ENCODE results near the gene PREX1. TPM values are rescaled to one million over a fixed set of nuclear protein-coding genes. Genes with fewer than 3 reads are reported as not detected.

The PREX1 gene
- total and polyA plus RNA-seq, 8 donors, result 5.2 to 25.2 (median 16.6) TPM

DNA sequence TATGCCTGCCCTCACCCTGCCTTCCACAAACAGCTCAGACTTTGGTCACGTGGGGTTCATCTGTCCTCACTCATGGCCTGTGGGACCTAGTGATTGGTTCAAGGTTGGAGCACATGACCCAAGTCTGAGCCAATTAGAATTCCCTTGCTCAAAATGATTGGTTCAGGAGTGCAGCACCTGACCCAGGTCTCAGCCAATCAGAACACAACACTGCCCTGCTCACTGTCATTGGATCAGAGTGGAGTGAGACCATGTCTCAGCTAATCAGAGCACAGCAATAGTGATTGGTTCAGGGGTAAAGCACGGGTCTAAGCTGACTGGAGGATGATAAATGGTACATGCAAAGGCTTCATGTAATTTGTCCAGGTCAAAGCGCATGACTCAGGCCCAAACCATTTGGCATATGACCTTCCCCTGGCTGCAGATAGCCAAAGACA lies 102.2 kb downstream of the PREX1 start:
- Histone ChIP-seq H3K4me3 (no peak overlapping the region), H3K27me3 (no peaks in the 10 kb centered on the region), H3K4me1 (peaks cover 36 to 65% (median 42%) of the 10 kb centered on the region in 4 donors), H3K36me3 (peaks cover 0 to 13% (median 5%) of the 10 kb centered on the region in 4 donors), H3K9me3 (no peaks in the 10 kb centered on the region), H3K27ac (peak overlapping the region in 2 of 5 donors; percentile 82)
- WGBS, 5 donors, result 61 to 84% (median 77%) methylated on average over 3 of the region's 3 CpGs
- intact Hi-C loops (cut with DNase I; ENCODE audit: low total_unique reads), result no loop called here
- TF ChIP-seq POLR2A (IDR thresholded peaks at IDR 0.05), result no peak
- TF ChIP-seq, protein P1, sequence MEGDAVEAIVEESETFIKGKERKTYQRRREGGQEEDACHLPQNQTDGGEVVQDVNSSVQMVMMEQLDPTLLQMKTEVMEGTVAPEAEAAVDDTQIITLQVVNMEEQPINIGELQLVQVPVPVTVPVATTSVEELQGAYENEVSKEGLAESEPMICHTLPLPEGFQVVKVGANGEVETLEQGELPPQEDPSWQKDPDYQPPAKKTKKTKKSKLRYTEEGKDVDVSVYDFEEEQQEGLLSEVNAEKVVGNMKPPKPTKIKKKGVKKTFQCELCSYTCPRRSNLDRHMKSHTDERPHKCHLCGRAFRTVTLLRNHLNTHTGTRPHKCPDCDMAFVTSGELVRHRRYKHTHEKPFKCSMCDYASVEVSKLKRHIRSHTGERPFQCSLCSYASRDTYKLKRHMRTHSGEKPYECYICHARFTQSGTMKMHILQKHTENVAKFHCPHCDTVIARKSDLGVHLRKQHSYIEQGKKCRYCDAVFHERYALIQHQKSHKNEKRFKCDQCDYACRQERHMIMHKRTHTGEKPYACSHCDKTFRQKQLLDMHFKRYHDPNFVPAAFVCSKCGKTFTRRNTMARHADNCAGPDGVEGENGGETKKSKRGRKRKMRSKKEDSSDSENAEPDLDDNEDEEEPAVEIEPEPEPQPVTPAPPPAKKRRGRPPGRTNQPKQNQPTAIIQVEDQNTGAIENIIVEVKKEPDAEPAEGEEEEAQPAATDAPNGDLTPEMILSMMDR (IDR thresholded peaks at IDR 0.05), result no peak
- no peak for TF ChIP-seq EP300 (IDR thresholded peaks at IDR 0.05)
- TF ChIP-seq POLR2AphosphoS5 (IDR thresholded peaks at IDR 0.05), result no peak
- DNase-seq, result no peak

DNA sequence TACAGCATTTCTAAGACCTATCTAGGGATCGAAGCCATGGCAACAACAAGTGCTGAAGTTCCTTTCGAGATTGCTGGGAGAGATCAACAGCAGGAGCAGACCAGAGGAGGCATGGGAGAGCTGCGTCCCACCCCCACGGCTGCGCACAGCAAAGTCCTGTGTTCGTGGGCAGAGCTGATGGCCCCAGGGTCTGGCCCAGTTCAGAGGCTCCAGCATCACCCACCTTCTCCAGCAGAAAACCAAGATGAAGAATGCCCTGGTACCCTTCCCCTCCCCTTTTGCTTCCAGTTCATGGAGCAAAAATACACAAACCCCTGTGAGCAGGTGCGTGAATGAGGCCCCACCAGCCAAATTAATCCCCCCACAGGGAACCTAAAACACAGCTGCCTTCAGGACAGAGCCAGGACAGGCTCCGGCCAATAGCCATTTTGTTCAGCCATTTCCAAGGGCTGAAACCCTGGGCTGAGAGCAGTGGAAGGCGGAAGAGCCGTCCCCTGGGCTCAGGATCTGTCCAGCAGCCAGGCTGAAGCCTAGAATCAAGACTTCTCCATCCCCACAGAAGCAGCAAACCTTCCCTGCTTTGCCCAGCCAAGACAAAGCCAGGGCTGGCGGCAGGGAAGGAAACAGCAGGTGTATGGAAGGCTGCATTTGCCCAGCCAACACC lies 102.8 kb downstream of the PREX1 start:
- Histone ChIP-seq H3K27me3 (no peaks in the 10 kb centered on the region), H3K9me3 (no peaks in the 10 kb centered on the region), H3K36me3 (peaks cover 0 to 13% (median 5%) of the 10 kb centered on the region in 4 donors), H3K4me3 (no peak overlapping the region), H3K27ac (peak overlapping the region in 3 of 5 donors; percentile 82 to 90 (median 82)), H3K4me1 (peaks cover 36 to 70% (median 43%) of the 10 kb centered on the region in 4 donors)
- WGBS, 5 donors, result 83 to 92% (median 86%) methylated on average over 11 of the region's 11 CpGs
- TF ChIP-seq POLR2A (IDR thresholded peaks at IDR 0.05), result no peak
- no peak for TF ChIP-seq POLR2AphosphoS5 (IDR thresholded peaks at IDR 0.05)
- TF ChIP-seq EP300 (IDR thresholded peaks at IDR 0.05), result no peak
- TF ChIP-seq, protein P1 (IDR thresholded peaks at IDR 0.05), result no peak
- intact Hi-C loops (cut with DNase I; ENCODE audit: low total_unique reads), result no loop called here
- no peak for DNase-seq

DNA sequence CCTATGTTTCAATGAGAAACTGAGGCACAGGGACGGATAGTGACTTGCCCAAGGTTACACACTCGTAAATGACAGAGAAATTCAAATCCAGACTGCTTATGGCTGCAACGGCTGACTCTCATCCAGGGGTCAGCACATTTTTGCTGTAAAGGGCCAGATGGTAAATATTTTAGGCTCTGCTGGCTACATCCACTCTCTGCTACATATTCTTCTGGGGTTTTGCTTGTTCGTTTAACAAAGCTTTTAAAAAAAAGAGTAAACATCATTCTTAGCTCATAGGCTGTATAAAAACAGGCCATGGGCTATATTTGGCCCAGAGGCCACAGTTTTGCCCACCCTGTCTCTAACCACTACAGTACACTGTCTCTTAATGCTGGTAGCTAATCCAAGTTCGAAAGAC lies 103.4 kb downstream of the PREX1 start:
- Histone ChIP-seq H3K36me3 (peaks cover 0 to 13% (median 5%) of the 10 kb centered on the region in 4 donors), H3K27ac (peak overlapping the region; percentile 72 to 90 (median 82)), H3K4me1 (peaks cover 36 to 71% (median 43%) of the 10 kb centered on the region in 4 donors), H3K9me3 (peaks cover 0 to 6% (median 0%) of the 10 kb centered on the region in 4 donors), H3K4me3 (no peak overlapping the region), H3K27me3 (no peaks in the 10 kb centered on the region)
- no peak for DNase-seq
- WGBS, 5 donors, result 67 to 76% (median 72%) methylated on average over 5 of the region's 5 CpGs
- TF ChIP-seq POLR2AphosphoS5 (IDR thresholded peaks at IDR 0.05), result no peak
- TF ChIP-seq POLR2A (IDR thresholded peaks at IDR 0.05), result no peak
- no peak for TF ChIP-seq EP300 (IDR thresholded peaks at IDR 0.05)
- TF ChIP-seq, protein P1 (IDR thresholded peaks at IDR 0.05), result no peak
- intact Hi-C loops (cut with DNase I; ENCODE audit: low total_unique reads), result no loop called here

DNA sequence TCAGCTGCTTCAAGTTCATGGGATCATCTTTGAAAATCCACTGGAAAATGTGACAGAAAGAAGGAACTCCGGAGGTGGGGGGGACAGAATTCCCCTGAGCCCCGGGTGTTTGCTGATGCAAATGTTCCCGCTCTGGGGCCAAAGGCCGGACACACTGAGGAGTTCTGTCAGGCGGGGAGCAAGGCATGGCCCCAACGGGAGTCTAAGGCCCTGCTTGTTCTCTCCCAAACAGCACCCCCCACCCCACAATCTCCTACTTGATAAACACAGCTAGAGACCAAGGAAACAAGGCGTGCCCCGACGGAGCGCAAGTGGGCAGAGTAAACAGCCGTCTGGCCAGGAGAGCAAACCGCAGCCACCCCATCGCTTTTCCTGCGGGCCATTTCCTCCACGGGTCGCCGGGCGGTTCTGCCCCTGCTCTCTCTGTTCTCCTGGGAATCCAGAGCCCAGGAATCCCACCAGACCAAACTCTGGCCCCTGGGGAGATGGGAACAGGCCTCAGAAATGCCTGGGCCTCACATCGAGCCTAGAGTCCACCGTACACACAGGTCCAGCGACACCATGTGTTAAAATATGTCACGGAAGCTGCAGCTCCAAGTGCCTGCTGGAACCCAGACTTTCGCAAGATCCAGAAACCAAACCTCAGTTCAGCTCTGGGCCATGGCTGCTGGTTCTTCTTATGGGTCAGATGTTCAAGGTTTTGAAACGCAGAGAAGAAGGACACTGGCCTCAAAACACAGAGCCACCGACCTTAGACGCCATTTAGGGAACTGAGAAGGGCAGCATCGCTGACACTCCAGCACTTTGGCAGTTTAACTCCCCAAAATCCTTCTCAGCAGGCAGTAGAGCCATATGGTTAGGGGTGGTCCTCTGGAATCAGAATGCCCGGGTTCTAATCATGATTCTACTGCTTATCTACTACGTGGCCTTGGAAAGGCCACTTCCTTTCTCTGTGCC lies 104.2 kb downstream of the PREX1 start:
- WGBS, 5 donors, result 24 to 47% (median 40%) methylated on average over 29 of the region's 29 CpGs
- Histone ChIP-seq H3K27me3 (no peaks in the 10 kb centered on the region), H3K4me3 (peak overlapping the region in 1 of 4 donors; percentile 8), H3K9me3 (peaks cover 0 to 9% (median 0%) of the 10 kb centered on the region in 4 donors), H3K4me1 (peaks cover 36 to 65% (median 43%) of the 10 kb centered on the region in 4 donors), H3K27ac (peak overlapping the region; percentile 72 to 90 (median 82)), H3K36me3 (peaks cover 0 to 13% (median 5%) of the 10 kb centered on the region in 4 donors)
- peak; percentile 81 to 83 for DNase-seq
- intact Hi-C loops (cut with DNase I; ENCODE audit: low total_unique reads), result no loop called here
- TF ChIP-seq POLR2AphosphoS5 (IDR thresholded peaks at IDR 0.05) (peak in 2 of 3 donors; percentile 3 to 31), EP300 (IDR thresholded peaks at IDR 0.05) (no peak), POLR2A (IDR thresholded peaks at IDR 0.05) (no peak)
- TF ChIP-seq, protein P1 (IDR thresholded peaks at IDR 0.05), result peak in 1 of 7 experiments; percentile 27
